GM21360 (cell line): ENCODE measurements around the gene HHIPL1.

Experiments used
- ATAC-seq: cut with Tn5 transposase; IDR thresholded peaks from one replicate; pipeline ENCODE4 v1.9.1; 2021; ENCODE audit warnings: mild to moderate bottlenecking, moderate library complexity; ENCODE audit not compliant: unreplicated experiment

The HHIPL1 gene

DNA sequence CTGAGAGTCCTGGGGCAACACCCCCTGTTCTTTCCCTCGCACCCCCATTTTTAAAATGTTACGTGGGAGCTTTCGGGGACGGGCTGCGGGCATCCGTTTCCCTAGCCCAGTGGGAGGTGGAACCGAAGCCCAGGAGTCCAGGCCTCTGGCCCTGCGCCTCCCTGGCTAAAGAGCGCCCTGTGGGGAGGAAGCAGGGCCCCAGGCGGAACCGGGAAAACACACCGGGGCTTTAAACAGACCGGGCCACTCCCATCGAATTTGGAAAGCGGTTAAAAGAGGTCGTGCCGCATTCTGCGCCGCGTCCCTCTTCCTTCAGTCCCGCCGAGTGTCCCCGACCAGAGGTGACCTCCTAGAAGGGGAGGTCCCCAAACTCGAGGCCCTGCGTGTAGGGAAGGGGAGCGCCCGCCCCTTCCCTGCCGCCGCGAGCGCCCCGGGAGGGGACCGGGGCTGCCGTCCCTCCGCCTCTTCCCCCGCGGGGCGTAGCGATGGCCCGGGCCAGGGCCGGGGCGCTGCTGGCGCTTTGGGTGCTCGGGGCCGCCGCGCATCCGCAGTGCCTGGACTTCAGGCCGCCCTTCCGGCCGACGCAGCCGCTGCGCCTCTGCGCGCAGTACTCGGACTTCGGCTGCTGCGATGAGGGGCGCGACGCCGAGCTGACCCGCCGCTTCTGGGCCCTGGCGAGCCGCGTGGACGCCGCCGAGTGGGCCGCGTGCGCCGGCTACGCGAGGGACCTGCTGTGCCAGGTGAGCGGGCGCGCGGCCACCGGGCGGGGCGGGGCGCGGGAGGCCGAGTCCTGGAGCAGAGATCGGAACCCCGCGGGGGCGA, at the start of gene HHIPL1:
Gene HHIPL1 (plus strand): TSS at position 407 of the 822 bp plus-strand sequence. CDS start 79 bp downstream, at position 486.
- no peak for ATAC-seq

DNA sequence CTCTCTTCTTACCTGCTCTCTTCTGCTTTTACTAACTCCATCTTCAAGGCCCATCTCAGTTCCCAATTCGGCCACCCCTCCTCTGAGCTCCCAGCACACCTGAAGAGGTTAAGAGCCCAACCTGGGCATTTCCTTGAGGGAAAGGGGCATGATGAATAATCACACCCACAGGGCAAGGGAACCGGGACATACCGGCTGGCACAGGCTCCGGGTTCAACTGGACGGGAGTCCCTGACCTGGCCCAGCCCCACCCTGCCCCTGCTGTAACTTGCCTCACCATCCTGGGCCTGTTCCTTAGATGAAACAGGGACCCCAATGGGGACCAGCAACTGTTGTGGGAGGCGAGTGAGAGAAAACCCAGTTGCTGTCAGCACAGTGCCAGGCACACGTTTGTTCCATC, 49.4 kb upstream of the HHIPL1 start:
- ATAC-seq = no peak

DNA sequence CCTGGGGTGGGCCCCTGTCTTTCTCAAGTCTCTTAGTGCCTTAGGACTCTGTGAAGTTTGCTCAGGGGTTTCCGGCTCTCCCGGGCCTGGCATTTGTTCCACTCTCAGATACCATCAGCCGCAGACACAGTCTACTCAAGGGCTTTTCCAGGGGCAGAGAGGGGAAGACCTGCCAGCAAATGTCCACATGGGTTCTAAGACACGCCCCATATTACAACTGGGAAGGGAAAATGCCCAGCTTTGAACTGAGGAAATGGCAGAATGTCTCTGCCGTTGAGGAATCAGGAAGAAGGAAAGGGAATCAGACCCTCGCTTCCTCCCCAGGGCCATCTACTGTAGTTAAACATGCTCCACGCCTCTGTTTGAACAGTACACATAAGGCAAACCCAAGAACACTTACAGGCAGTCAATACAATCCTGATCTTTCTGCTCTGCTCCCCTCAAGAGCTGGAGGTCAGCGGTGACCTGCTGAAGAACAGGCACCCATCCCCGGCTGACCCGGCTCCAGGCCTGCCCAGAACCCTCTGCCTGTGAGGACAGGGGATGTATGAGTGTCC, 48.8 kb upstream of the HHIPL1 start:
- ATAC-seq = no peak

DNA sequence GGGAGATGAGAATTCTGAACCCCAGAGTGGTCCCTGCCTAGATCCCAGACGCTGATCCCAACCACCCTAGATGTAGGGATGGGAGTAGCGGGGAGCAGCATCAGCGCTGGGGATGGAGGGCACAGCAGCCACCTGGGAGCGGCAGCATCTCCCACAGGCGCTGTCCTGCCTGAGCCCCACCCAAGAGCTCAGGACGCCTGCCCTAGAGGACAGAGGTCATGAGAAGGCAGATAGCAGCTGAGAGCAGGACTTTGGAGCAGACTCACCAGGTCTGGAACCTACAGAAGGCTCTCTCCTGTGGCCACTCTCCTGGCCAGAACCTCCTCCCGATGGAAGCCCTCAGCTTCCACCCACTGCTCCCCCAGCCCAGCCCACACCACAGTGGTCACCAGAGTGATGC, 48.2 kb upstream of the HHIPL1 start:
- ATAC-seq = no peak

DNA sequence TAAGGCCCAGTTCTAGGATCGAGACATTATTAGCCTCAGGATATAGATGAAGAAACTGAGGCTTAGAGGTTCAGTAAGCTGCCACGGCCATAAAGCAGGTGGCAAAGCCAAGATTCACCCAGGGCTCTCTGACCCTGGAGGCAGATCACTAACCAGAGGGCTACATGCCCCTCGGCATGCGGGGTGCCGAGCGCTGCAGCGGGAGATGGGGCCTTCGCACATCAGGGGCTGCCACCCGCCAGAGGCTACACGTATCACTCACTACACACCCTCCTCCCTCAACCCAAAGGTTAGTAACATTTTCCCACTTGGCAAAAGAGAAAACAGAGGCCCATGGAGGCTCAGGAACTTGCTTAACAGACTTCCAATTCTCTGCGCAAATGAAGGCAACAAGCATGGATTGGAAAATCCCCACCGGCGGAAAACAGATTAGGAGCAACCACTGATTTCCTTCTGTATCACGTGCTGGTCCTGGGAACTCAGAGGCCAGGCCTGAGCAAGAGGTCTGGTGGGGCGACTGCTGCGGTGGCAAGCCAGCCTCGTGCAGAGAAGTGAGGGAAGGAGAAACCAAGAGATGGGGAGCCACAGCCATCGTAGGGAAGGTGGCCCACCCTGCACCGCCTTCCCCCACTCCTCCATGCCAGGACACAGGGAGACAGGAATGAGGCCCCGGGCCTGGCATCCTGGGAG, 46.9 kb upstream of the HHIPL1 start:
- no peak for ATAC-seq

DNA sequence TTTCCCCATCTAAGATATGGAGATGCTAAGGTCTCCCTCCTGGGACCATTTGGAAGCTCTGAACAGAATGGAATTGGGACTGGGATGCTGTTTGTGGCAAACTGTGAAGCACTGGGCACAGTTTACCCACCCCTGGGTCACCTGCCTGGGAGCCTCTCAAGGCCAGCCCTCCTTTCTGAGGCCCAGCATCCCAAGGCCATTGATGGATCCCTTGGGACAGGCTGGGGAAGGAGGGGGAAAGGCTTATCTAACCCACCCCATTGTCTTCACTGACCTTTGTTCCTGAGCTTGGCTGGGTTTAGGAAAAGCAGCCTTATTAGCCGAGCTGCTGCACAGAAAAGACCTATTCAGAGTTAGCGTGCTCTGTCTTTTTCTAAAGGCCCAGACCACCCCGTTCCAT, 46.2 kb upstream of the HHIPL1 start:
- ATAC-seq = no peak

DNA sequence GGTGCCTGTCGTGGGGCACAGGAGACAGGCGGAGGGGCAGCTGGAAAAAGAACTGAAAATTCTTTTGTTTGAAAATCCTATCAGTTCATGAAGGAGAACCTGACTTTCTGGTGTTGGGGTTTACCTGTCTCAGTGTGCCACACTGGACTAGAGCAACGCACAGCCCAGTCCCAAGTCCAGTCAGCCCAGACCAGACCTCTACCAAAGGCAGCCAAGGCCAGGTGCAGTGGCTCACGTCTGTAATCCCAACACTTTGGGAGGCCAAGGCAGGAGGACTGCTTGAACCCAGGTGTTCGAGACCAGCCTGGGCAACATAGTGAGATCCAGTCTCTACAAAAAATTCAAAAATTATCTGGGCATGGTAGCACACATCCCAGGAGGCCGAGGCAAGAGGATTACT, 45.5 kb upstream of the HHIPL1 start:
- no peak for ATAC-seq

DNA sequence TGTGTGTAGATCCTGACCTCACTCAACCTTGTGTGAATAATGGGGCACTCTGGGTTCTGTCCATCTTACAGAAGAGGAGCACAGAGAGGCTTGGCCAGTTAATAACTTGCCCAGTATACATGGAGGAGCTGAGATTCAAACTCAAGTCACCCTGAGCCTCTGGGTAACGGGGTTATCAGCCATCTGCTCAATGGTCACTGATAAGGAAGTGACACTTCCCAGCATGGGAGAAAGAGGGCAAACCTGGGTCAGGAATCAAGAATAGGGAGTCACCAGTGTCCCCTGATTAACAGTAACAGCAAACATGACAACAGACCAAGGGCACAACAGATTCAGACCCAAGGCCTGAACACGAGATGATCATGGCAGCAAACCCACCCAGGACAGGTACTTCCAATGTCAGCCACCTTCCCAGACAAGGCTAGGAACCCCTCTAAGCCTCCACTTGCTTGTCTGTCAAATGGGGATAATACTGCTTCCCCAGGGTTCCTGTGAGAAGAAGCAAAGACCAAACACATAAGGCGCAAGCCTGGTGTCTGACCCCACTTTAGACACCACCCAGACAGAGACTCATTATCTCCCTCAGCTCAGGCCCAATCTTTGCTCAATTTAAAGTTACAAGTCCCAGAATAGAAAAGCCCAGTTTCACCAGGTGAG, 44.6 kb upstream of the HHIPL1 start:
- no peak for ATAC-seq

DNA sequence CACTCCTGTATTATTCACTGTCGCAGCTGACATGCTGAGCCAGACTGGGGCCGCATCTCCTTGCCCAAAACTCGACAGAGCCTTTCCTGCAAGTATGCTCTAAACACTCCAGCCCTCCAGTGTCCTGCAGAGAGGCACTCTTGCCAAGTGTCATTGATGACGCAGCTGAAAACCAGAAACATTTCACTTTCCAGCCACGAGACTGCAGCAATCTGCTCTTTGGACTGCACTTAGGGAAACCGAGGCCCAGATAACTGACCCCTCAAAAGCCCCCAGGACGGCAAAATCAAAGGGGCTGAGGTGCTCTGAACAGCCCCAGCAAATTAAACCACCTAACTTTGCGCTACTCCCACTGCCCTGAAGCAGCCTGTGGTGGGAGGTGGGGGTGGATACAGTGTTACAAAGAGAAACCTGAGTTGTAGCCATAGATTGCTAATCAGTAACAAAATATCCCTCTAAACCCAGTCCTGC, 43.5 kb upstream of the HHIPL1 start:
- no peak for ATAC-seq

DNA sequence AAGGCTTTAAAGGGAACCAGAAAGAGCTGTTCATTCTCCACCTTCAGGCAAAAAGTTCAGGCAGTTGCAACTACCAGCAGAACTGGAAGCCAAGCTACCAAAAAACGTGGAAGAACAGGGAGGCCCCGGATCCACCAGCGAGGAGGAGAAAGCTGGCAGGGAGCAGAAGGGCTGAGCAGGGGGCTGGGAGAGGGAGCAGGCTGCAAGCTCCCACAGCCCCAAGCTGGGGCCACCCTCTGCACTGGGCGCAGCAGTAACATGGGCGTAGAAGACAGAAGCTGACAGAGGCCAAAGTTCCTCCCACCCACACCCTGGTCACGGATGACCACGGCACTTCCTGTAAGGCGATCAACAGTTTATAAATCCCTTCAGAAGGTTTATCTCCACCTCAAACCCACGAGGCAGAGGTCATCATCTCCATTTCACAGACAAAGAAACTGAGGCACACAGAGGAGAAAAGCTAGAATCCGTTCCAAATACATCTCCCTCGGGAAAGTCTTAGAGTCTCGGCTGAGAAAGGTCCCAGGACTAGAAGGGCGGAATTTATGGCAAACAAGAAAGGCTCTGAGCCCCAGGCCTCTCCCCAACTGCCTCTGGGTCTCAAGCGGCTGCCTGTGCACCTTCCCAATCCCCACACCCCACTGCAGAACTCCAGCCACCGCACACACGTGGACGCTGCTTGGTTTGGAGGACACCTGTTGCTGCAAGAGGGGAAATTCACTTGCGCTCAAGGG, 42.7 kb upstream of the HHIPL1 start:
- no peak for ATAC-seq

DNA sequence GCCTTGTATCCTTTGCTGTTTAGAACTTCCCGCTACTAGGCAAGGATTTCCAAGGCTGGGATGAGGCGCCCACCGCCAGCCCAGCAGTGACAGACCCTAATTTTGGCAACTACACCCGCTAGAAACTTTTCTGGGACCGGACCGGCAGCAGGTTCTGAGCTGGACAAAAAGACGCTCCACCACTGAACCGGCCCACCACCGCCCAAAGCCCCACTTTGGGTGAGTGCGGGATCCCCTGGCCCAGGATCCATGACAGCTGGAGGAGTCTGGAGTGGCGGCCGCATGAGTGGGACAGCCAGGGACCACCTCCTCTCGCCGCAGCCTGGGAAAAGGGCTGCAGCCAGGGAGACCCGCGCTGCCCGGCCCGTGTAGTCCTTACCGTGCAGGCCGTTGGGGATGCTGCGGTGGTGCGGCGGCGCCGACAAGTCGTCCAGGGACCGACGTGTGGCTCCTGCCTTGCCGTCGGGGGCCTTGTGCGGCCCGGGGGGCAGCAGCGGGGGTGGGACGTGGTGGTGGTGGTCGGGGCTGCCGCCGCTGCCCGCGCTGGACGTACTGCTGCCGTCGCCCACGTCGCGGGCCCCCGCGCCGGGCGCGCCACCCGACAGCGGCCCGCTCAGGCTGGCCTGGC, 42.0 kb upstream of the HHIPL1 start:
- ATAC-seq = no peak

DNA sequence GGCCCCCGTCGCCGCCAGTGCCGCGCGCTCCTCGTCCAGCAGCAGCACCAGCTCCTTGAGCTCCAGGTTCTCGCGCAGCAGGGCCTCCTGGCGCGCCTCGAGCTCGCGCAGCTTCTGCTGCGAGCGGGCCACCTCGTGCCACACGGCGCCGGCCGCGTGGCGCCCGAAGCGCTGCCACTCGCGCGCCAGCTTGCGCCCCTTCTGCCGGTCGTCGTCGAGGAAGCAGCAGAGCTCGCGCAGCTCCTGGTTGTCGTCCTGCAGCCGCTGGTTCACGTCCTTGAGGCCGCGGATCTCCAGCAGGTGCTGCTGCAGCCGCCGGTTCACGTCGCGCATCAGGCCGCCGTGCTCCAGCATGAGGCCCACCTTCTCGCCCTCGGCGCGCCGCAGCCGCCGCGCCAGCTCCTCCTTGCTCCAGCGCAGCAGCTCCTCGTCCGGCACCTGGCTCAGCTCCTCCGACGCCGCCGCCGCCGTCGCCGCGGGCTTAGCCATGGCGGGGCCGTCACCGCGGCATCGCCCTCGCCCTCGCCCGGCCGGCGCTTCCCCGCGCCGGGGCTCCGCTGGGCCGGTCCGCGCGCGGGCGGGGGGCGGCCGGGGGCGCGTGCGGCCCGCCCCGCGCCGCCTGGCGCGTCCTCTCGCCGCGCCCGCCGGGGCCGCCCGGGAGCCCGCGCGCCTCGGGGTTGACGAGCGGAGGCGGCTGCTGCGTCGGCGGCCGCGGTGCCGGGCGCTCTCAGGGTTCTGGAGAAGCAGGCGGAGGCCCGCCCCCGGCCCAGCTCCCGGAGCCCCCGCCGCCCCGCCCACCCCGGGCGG, 41.3 kb upstream of the HHIPL1 start, which contains the start of gene CCDC85C:
Gene CCDC85C (minus strand): TSS at position 737 of the 807 bp plus-strand sequence. CDS start 248 bp downstream, at position 489.
- ATAC-seq = no peak

DNA sequence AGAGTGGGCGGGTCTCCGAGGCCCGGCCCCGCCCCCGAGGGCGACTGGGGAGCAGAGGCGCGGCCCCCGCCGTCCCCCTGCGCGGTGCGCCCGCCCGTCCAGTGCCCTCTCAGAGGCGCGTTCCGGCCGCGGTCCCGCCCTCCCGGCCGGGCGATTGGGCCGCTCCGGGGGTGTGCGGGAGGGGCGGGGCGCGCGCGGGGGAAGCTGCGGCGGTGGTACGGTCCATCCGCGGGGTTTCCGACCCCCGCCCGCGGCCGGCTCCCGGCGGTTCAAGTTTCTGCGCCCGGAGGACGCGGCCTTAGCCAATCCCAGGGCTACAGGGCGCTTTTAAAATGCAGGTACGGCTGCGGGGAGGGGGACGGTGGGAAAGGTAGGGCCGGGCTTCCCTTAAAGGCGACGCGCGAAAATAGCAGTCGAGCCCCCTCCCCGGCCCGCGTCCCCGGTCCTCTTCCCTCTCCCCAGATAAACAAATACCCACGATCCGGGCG, 40.6 kb upstream of the HHIPL1 start:
- ATAC-seq = peak; percentile 83

DNA sequence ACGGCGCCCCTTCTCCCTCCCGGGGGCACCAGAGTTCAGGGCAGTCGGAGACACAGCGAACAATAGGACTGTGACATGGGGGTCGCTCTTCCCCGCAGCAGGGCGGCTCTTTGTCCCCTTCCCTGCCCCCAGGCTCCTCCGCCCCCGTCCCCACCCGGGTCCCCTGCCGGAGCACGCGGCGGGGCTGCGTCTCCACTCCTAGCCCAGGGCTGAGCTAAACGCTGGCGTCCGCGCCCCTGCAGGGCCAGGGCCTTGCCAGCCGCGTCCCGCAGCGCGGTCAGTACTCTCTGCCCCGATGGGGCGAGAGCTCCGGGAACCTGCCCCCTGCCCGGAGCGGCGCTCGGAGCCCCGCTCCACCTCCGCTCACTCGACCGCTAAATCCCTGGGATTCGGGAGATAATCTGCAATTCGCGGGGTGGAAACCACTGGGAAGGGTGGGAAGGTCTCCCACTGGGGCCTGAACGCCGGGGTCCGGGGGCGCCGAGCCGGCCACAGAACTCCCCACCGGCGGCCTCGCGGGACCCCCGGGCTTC, 40.1 kb upstream of the HHIPL1 start:
- ATAC-seq = peak; percentile 19

DNA sequence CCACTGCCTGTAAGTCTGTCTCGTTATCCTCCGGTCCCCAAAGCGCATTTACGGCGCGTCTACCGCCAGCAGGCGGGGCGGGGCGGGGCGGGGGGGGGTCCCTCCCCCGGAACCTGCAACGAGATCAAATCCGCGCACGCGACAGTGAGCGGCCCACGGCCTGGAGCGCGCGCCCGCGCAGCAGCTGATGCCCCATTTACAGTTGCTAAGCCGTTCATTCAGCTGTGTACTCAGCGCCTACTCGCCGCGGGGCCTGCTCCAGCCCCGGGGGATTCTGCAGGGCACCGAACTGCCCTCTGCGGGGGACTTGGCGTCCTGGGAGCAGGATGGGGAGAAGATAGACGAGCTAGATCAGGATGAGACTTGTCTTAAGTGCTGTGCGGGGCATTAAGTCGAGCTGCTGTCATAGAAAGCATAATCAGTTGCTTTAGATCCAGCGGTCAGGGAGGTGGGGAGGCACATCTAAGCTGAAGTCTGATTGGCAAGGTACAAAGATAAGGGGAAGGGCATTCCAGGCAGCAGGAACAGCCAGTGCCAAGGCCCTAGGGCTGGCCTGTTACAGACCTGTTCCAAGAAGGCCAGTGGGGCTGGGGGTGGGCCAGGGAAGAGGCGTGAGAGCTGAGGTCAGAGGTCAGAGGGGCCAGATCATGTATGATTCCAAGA, 39.5 kb upstream of the HHIPL1 start:
- ATAC-seq = no peak

DNA sequence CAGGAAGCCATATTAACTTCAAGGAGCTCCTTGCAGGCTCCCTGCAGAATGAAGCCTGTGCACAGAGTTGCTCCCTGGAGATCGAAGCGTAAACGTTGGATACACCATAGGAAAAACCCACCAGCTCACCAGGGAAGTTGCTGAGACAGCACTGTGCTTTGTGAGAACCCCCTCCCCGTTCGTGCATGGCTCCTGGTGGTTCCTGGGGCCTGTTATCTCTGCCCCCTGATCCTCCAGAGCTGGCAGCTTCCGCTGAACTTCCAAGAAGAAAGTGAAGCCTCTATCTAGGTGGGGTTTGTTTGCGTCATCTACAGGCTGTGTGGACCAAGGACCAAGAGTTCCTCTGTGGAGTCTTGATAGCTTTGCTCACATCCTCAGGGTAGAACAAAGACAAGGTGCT, 38.6 kb upstream of the HHIPL1 start:
- ATAC-seq = no peak

DNA sequence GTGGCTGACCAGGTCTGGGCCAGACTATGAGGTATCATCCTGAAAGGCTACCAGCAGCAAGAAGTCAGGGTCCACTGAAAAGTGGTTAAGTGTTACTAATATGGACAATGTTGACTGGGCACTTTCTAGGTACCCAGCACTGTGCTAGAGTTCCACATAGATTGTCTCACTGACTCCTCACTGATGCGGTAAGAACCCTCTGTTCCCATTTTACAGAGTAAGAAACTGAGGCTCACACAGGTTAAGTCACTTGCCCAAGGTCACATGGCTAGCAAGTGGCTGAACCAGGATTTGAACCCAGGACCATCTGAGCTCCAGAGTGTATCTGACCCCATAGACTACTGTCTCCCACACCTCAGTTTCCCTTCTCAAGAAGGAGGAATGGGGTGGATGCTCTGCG, 36.3 kb upstream of the HHIPL1 start:
- ATAC-seq = no peak
